Measurements from ENCODE around the gene LSAMP. TPM values are rescaled to one million over a fixed set of nuclear protein-coding genes. Genes with fewer than 3 reads are reported as not detected.
"Not testable (repeated sequence)": the region's sequence is repeated elsewhere in the genome, so short reads cannot be mapped to it uniquely, and the experiment has no call there.

LSAMP gene
- total and polyA plus RNA-seq, 2 donors (not counting 1 experiment from before 2014, with no cell fraction given), result not detected

DNA sequence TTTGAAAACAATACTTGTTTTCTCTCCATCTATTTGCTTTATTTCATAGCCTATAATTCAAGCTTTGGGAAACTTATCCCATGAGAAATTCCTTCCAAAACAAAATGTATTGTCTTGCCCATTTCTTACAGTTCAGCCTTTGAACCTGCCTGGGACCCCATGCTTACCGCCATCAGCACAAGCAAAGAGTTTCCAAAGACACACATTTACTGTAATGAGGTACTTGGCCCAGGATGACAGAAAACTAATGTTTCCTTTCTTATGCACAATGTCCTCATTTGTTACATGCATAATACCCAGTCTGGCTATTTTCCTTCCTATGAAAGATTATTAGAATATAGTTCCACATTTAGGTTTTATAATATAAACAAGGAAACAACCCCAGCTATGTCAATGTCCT lies 641.6 kb downstream of the LSAMP start:
- no peaks in the 10 kb centered on the region for H3K4me1 ChIP-seq (ENCODE audit: control insufficient read depth in 2 of 2, insufficient read depth in 2 of 2, low read length in 2 of 2)
- intact Hi-C loops (cut with micrococcal nuclease), result no loop called here
- H3K9ac ChIP-seq (ENCODE audit: low read length), result no peak overlapping the region
- no peak overlapping the region for H3K27ac ChIP-seq (ENCODE audit: low read length in 2 of 2)
- H3K4me3 ChIP-seq (ENCODE audit: control extremely low read depth in 1 of 5, extremely low read depth in 1 of 5, insufficient read depth in 1 of 5, low read depth in 2 of 5, low read length in 4 of 5), result no peak overlapping the region
- no peaks in the 10 kb centered on the region for H3K9me3 ChIP-seq (ENCODE audit: control extremely low read depth in 1 of 3, control insufficient read depth in 2 of 3, insufficient read depth in 1 of 3, low read length in 2 of 3)
- Mint-ChIP-seq H3K27ac (no peak overlapping the region), H3K4me3 (no peak overlapping the region), H3K4me1 (no peaks in the 10 kb centered on the region), H3K27me3 (peaks cover 44% of the 10 kb centered on the region), H3K9me3 (ENCODE audit: insufficient read depth) (no peaks in the 10 kb centered on the region)
- no CpG with 5 or more reads among the region's 1 CpG for WGBS (ENCODE audit: insufficient coverage)
- TF ChIP-seq, protein P1, sequence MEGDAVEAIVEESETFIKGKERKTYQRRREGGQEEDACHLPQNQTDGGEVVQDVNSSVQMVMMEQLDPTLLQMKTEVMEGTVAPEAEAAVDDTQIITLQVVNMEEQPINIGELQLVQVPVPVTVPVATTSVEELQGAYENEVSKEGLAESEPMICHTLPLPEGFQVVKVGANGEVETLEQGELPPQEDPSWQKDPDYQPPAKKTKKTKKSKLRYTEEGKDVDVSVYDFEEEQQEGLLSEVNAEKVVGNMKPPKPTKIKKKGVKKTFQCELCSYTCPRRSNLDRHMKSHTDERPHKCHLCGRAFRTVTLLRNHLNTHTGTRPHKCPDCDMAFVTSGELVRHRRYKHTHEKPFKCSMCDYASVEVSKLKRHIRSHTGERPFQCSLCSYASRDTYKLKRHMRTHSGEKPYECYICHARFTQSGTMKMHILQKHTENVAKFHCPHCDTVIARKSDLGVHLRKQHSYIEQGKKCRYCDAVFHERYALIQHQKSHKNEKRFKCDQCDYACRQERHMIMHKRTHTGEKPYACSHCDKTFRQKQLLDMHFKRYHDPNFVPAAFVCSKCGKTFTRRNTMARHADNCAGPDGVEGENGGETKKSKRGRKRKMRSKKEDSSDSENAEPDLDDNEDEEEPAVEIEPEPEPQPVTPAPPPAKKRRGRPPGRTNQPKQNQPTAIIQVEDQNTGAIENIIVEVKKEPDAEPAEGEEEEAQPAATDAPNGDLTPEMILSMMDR (IDR thresholded peaks at IDR 0.05), result no peak
- no peak for TF ChIP-seq EZH2 (IDR thresholded peaks at IDR 0.05; ENCODE audit: borderline replicate concordance, insufficient read depth, low read depth, low read length, poor library complexity, severe bottlenecking)
- H3K79me2 ChIP-seq (ENCODE audit: control insufficient read depth, insufficient read depth, low read length), result no peaks in the 10 kb centered on the region
- DNase-seq (no peak), ATAC-seq (ENCODE audit: low read depth) (no peak)
- no peak overlapping the region for H3K4me2 ChIP-seq (replicated peaks; ENCODE audit: low read depth, low read length, poor library complexity, severe bottlenecking)
- H3K27me3 ChIP-seq (replicated peaks in 1 of 4; ENCODE audit: control extremely low read depth in 1 of 4, control insufficient read depth in 3 of 4, insufficient read depth in 4 of 4, low read length in 3 of 4), result peaks cover 0 to 13% (median 4%) of the 10 kb centered on the region in 4 experiments
- no peaks in the 10 kb centered on the region for H3K36me3 ChIP-seq (replicated peaks in 1 of 2; ENCODE audit: control extremely low read depth in 1 of 2, control insufficient read depth in 1 of 2, extremely low read depth in 1 of 2, insufficient read depth in 2 of 2, low read length in 1 of 2)
- H4K20me1 ChIP-seq (ENCODE audit: control insufficient read depth, insufficient read depth, low read length, poor library complexity, severe bottlenecking), result no peaks in the 10 kb centered on the region
- no peak overlapping the region for H2AFZ ChIP-seq (ENCODE audit: insufficient read depth, low read depth, low read length, poor library complexity, severe bottlenecking)
- POLR2A ChIA-PET, result interaction anchor here (0.7 kb wide), 1 partner anchor 568 kb away, joined by 3 read pairs; no protein-coding TSS in a partner anchor
- CTCF ChIA-PET, result interaction anchor here (1.7 to 4.1 kb wide), 3 partner anchors 11 to 19 kb away, joined by 5 to 16 read pairs (median 14); no protein-coding TSS in a partner anchor

DNA sequence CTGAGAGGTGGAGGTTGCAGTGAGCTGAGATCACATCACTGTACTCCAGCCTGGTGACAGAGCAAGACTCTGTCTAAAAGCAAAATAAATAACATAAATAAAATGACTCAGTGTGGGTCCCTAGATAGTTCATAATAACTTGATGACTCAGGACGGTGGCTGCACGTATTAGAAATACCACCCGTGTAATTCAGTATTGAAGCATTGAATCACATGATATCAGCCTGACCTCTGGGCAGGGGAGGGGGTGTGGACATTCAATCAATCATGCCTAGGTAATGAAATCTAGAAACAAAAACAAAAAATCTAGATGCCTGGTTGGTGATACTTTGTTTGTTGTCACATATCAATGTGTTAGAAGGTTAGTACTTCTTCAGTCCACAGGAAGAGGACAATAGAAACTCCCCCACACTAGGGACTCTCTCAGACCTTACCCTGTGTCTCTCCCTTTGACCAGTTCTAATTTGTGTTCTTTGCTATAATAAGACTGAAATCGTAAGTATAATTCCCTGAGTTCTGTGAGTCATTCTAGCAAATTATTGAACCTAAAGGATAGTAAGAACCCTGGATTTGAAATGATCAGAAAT lies 644.7 kb downstream of the LSAMP start:
- ATAC-seq (ENCODE audit: low read depth), result no peak
- no peak overlapping the region for H2AFZ ChIP-seq (ENCODE audit: insufficient read depth, low read depth, low read length, poor library complexity, severe bottlenecking)
- H3K4me1 ChIP-seq (ENCODE audit: control insufficient read depth in 2 of 2, insufficient read depth in 2 of 2, low read length in 2 of 2), result no peaks in the 10 kb centered on the region
- ChIA-PET POLR2A (no interaction called here), CTCF (no interaction called here)
- DNase-seq, result no peak
- peaks cover 31% of the 10 kb centered on the region for H3K27me3 Mint-ChIP-seq
- H3K79me2 ChIP-seq (ENCODE audit: control insufficient read depth, insufficient read depth, low read length), result no peaks in the 10 kb centered on the region
- H3K27me3 ChIP-seq (replicated peaks in 1 of 4; ENCODE audit: control extremely low read depth in 1 of 4, control insufficient read depth in 3 of 4, insufficient read depth in 4 of 4, low read length in 3 of 4), result peaks cover 0 to 13% (median 4%) of the 10 kb centered on the region in 4 experiments
- H3K27ac Mint-ChIP-seq, result no peak overlapping the region
- H3K4me3 Mint-ChIP-seq, result no peak overlapping the region
- no peaks in the 10 kb centered on the region for H3K4me1 Mint-ChIP-seq
- H3K9ac ChIP-seq (ENCODE audit: low read length), result no peak overlapping the region
- 100% methylated on average over 4 of the region's 4 CpGs for WGBS (ENCODE audit: insufficient coverage)
- H3K4me2 ChIP-seq (replicated peaks; ENCODE audit: low read depth, low read length, poor library complexity, severe bottlenecking), result no peak overlapping the region
- H3K27ac ChIP-seq (ENCODE audit: low read length in 2 of 2), result no peak overlapping the region
- H3K9me3 ChIP-seq (ENCODE audit: control extremely low read depth in 1 of 3, control insufficient read depth in 2 of 3, insufficient read depth in 1 of 3, low read length in 2 of 3), result no peaks in the 10 kb centered on the region
- H3K9me3 Mint-ChIP-seq (ENCODE audit: insufficient read depth), result no peaks in the 10 kb centered on the region
- TF ChIP-seq EZH2 (IDR thresholded peaks at IDR 0.05; ENCODE audit: borderline replicate concordance, insufficient read depth, low read depth, low read length, poor library complexity, severe bottlenecking), result no peak
- intact Hi-C loops (cut with micrococcal nuclease), result no loop called here
- no peaks in the 10 kb centered on the region for H3K36me3 ChIP-seq (replicated peaks in 1 of 2; ENCODE audit: control extremely low read depth in 1 of 2, control insufficient read depth in 1 of 2, extremely low read depth in 1 of 2, insufficient read depth in 2 of 2, low read length in 1 of 2)
- H3K4me3 ChIP-seq (ENCODE audit: control extremely low read depth in 1 of 5, extremely low read depth in 1 of 5, insufficient read depth in 1 of 5, low read depth in 2 of 5, low read length in 4 of 5), result no peak overlapping the region
- no peaks in the 10 kb centered on the region for H4K20me1 ChIP-seq (ENCODE audit: control insufficient read depth, insufficient read depth, low read length, poor library complexity, severe bottlenecking)

DNA sequence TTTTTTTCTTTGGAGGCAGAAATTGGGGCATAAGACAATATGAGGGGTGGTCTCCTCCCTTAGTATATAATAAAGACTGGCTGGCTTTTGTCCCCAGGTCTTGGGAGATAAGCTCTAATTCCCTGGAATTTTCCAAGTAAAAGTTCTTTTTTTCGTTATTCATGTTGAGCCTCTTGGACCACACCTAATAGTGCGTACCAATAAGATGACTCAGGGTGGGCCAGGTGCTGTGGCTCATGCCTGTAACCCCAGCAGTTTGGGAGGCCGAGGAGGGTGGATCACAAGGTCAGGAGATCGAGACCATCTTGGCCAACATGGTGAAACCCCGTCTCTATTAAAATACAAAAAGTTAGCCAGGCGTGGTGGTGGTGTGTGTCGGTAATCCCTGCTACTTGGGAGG lies 645.2 kb downstream of the LSAMP start:
- H3K4me2 ChIP-seq (replicated peaks; ENCODE audit: low read depth, low read length, poor library complexity, severe bottlenecking); POLR2A ChIA-PET; ATAC-seq (ENCODE audit: low read depth); H3K4me1 ChIP-seq (ENCODE audit: control insufficient read depth in 2 of 2, insufficient read depth in 2 of 2, low read length in 2 of 2); H3K4me1 Mint-ChIP-seq; H2AFZ ChIP-seq (ENCODE audit: insufficient read depth, low read depth, low read length, poor library complexity, severe bottlenecking); H3K79me2 ChIP-seq (ENCODE audit: control insufficient read depth, insufficient read depth, low read length); H3K27ac Mint-ChIP-seq; H3K9ac ChIP-seq (ENCODE audit: low read length); H3K4me3 ChIP-seq (ENCODE audit: control extremely low read depth in 1 of 5, extremely low read depth in 1 of 5, insufficient read depth in 1 of 5, low read depth in 2 of 5, low read length in 4 of 5); H3K27ac ChIP-seq (ENCODE audit: low read length in 2 of 2); H3K9me3 ChIP-seq (ENCODE audit: control extremely low read depth in 1 of 3, control insufficient read depth in 2 of 3, insufficient read depth in 1 of 3, low read length in 2 of 3); CTCF ChIA-PET; H3K36me3 ChIP-seq (replicated peaks in 1 of 2; ENCODE audit: control extremely low read depth in 1 of 2, control insufficient read depth in 1 of 2, extremely low read depth in 1 of 2, insufficient read depth in 2 of 2, low read length in 1 of 2); DNase-seq; H3K9me3 Mint-ChIP-seq (ENCODE audit: insufficient read depth); H3K4me3 Mint-ChIP-seq; H4K20me1 ChIP-seq (ENCODE audit: control insufficient read depth, insufficient read depth, low read length, poor library complexity, severe bottlenecking); intact Hi-C loops (cut with micrococcal nuclease): not testable (repeated sequence)
- H3K27me3 Mint-ChIP-seq, result peaks cover 31% of the 10 kb centered on the region
- 93% methylated on average over 4 of the region's 7 CpGs for WGBS (ENCODE audit: insufficient coverage)
- H3K27me3 ChIP-seq (replicated peaks in 1 of 4; ENCODE audit: control extremely low read depth in 1 of 4, control insufficient read depth in 3 of 4, insufficient read depth in 4 of 4, low read length in 3 of 4), result peaks cover 0 to 13% (median 4%) of the 10 kb centered on the region in 4 experiments
